K562 (cell line): ENCODE measurements around the gene RGR. TPM values are rescaled to one million over a fixed set of nuclear protein-coding genes. Genes with fewer than 3 reads are reported as not detected.

Source experiments
- EGR1 ChIP-seq: fragments of 450-650 bp; conservative IDR thresholded peaks from 2 replicates; pipeline ENCODE4 v1.6.1; 2017; ENCODE audit warnings: mild to moderate bottlenecking
- KAT2B ChIP-seq: IDR thresholded peaks from one replicate; pipeline ENCODE4 v1.6.1; 2012; ENCODE audit warnings: low read depth, mild to moderate bottlenecking, control low read depth, inconsistent platforms, low read length, moderate library complexity
- MYBL2 ChIP-seq, 2 experiments: fragments of 450-650 bp in 1 of 2; sonication (generic) in 1 of 2; formaldehyde crosslinking in 1 of 2; IDR thresholded peaks; 2 replicates each; pipeline versions ENCODE4 v1.6.1 to v1.8.1; 2017 to 2022; ENCODE audit warnings: borderline replicate concordance in 1 of 2, inconsistent platforms in 1 of 2, low read depth in 1 of 2, mild to moderate bottlenecking in 1 of 2, missing genetic modification reagents in 1 of 2, moderate library complexity in 1 of 2
- PCBP2 ChIP-seq: fragments of 200-400 bp; formaldehyde crosslinking; IDR thresholded peaks from 2 replicates; pipeline ENCODE4 v1.6.1; 2018; ENCODE audit warnings: low read length, low read depth, mild to moderate bottlenecking, moderate library complexity; ENCODE audit not compliant: poor library complexity, severe bottlenecking
- PHB ChIP-seq: fragments of 250-450 bp; sonication (Bioruptor Pico); IDR thresholded peaks from 2 replicates; pipeline ENCODE4 v1.5.0; 2021
- SMARCA4 ChIP-seq: fragments of 450-650 bp; IDR thresholded peaks from 2 replicates; pipeline ENCODE4 v1.6.1; 2016
- SUPT5H ChIP-seq: fragments of 450-650 bp; IDR thresholded peaks from 2 replicates; pipeline ENCODE4 v1.6.1; 2016
- WHSC1 ChIP-seq: IDR thresholded peaks from one replicate; pipeline ENCODE4 v1.6.1; 2012; ENCODE audit warnings: low read length, control low read depth, inconsistent platforms
- ZNF551 ChIP-seq: fragments of 250-450 bp; sonication (Bioruptor Pico); IDR thresholded peaks from 2 replicates; pipeline ENCODE4 v1.5.0; 2021; ENCODE audit warnings: mild to moderate bottlenecking, moderate library complexity
- ZNF668 ChIP-seq: fragments of 250-450 bp; sonication (Bioruptor Pico); IDR thresholded peaks from 2 replicates; pipeline ENCODE4 v1.8.0; 2022; ENCODE audit warnings: mild to moderate bottlenecking, inconsistent platforms
- polyA plus RNA-seq, 8 experiments: library from polyadenylated mRNA; depleted of rRNA in 4 of 8; stranded (reverse) in 5 of 8; unstranded in 3 of 8; fragments of >200 nt; fragmentation: Nextera tagmentation in 2 of 8; fragmentation: Illumina TruSeq in 1 of 8; extraction: Ambion mirVana in 2 of 8; extraction: Trizol in 1 of 8; gene quantifications; 2 replicates each; pipeline versions ENCODE4 v1.2.1 to v1.2.3, GENCODE V29; 2011 to 2014; ENCODE audit warnings: inconsistent platforms in 1 of 8, missing spikeins in 1 of 8
- total RNA-seq, 7 experiments: library from RNA; depleted of rRNA in 6 of 7; stranded (reverse); fragments of >200 nt in 6 of 7; fragmentation: Illumina TruSeq in 2 of 7; extraction: Trizol in 2 of 7; gene quantifications; 2 replicates each; pipeline versions ENCODE4 v1.2.1 to v1.2.3, GENCODE V29; 2011 to 2021; ENCODE audit warnings: low replicate concordance in 1 of 7
- TF ChIP-seq, protein P1 (sequence below): fragments of 450-650 bp; formaldehyde crosslinking; IDR thresholded peaks from 2 replicates; pipeline ENCODE4 v1.4.0; 2020; ENCODE audit warnings: mild to moderate bottlenecking, mixed read lengths
- TF ChIP-seq, protein P2 (sequence below): conservative IDR thresholded peaks from 2 replicates; pipeline ENCODE4 v1.6.1; 2011; ENCODE audit warnings: low read depth, mild to moderate bottlenecking, low read length; ENCODE audit not compliant: control insufficient read depth
- TF ChIP-seq, protein P3 (sequence below): fragments of 450-650 bp; IDR thresholded peaks from 2 replicates; pipeline ENCODE4 v1.7.0; 2016; ENCODE audit warnings: borderline replicate concordance

Gene RGR
- total and polyA plus RNA-seq, 9 of the 15 experiments (the other 6 are each of a cell fraction or from before 2014, with no cell fraction given): not detected

DNA sequence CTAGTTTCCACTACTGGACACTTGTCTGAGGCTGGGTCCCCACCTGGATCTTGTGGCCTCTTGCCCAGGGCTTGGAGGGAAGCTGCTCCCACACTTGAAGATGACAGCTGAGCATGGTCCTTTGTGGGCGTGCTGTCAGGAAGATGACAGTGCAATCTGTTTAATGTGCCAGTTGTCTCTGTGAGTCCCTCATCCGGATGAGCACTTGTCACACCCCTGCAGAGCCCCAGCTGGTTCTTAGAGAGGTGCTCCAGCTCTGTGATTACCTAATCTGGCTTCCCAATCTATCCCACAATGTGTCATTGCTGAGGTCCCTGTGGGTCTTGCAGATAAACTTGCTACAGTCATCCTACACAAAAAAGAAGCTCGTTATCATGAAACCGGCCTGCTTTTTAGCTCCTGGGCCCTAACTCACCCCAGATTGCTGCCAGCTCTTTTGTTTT, 48.7 kb downstream of the RGR start (continued):
- no peak for TF ChIP-seq KAT2B
- no peak for TF ChIP-seq PHB (CRISPR knock-in tag)
- TF ChIP-seq, protein P1, sequence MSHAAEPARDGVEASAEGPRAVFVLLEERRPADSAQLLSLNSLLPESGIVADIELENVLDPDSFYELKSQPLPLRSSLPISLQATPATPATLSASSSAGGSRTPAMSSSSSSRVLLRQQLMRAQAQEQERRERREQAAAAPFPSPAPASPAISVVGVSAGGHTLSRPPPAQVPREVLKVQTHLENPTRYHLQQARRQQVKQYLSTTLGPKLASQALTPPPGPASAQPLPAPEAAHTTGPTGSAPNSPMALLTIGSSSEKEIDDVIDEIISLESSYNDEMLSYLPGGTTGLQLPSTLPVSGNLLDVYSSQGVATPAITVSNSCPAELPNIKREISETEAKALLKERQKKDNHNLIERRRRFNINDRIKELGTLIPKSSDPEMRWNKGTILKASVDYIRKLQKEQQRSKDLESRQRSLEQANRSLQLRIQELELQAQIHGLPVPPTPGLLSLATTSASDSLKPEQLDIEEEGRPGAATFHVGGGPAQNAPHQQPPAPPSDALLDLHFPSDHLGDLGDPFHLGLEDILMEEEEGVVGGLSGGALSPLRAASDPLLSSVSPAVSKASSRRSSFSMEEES (CRISPR knock-in tag): no peak
- TF ChIP-seq, protein P2, sequence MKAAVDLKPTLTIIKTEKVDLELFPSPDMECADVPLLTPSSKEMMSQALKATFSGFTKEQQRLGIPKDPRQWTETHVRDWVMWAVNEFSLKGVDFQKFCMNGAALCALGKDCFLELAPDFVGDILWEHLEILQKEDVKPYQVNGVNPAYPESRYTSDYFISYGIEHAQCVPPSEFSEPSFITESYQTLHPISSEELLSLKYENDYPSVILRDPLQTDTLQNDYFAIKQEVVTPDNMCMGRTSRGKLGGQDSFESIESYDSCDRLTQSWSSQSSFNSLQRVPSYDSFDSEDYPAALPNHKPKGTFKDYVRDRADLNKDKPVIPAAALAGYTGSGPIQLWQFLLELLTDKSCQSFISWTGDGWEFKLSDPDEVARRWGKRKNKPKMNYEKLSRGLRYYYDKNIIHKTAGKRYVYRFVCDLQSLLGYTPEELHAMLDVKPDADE: peak; percentile 88
- no peak for TF ChIP-seq PCBP2
- TF ChIP-seq MYBL2 (IDR thresholded peaks at IDR 0.05; ENCODE audit: low read depth): no peak
- no peak for TF ChIP-seq MYBL2 (CRISPR knock-in tag; IDR thresholded peaks at IDR 0.05; ENCODE audit: borderline replicate concordance)
- TF ChIP-seq SMARCA4: peak; percentile 99
- TF ChIP-seq, protein P3, sequence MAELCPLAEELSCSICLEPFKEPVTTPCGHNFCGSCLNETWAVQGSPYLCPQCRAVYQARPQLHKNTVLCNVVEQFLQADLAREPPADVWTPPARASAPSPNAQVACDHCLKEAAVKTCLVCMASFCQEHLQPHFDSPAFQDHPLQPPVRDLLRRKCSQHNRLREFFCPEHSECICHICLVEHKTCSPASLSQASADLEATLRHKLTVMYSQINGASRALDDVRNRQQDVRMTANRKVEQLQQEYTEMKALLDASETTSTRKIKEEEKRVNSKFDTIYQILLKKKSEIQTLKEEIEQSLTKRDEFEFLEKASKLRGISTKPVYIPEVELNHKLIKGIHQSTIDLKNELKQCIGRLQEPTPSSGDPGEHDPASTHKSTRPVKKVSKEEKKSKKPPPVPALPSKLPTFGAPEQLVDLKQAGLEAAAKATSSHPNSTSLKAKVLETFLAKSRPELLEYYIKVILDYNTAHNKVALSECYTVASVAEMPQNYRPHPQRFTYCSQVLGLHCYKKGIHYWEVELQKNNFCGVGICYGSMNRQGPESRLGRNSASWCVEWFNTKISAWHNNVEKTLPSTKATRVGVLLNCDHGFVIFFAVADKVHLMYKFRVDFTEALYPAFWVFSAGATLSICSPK: no peak
- TF ChIP-seq ZNF551: no peak
- TF ChIP-seq ZNF668: 0 out of 2 replicates have a peak, but pooled peaks have one; percentile 3
- no peak for TF ChIP-seq WHSC1
- TF ChIP-seq SUPT5H: no peak
- TF ChIP-seq EGR1: peak; percentile 87
